ENCODE measurements around the gene CDC42BPA.

Gene CDC42BPA

GRCh38 chr1:226989085-226989920 is 329.0 kb downstream of the CDC42BPA start:
- DNase-seq: no peak

GRCh38 chr1:226988334-226988666 is 330.0 kb downstream of the CDC42BPA start:
- no peak for DNase-seq

- DNase-seq: no peak
Measured at GRCh38 chr1:226987623-226988333, 330.5 kb downstream of the CDC42BPA start.

GRCh38 chr1:226987179-226987536 is 331.1 kb downstream of the CDC42BPA start:
- DNase-seq: no peak

- DNase-seq: no peak
Measured at GRCh38 chr1:226986496-226987178, 331.7 kb downstream of the CDC42BPA start.

GRCh38 chr1:226985839-226986463 is 332.3 kb downstream of the CDC42BPA start:
- DNase-seq: no peak

- no peak for DNase-seq
Measured at GRCh38 chr1:226985239-226985838, 333.0 kb downstream of the CDC42BPA start.

- DNase-seq: no peak
Measured at GRCh38 chr1:226984521-226985238, 333.6 kb downstream of the CDC42BPA start.

- DNase-seq: no peak
Measured at GRCh38 chr1:226983992-226984364, 334.3 kb downstream of the CDC42BPA start.

- DNase-seq: no peak
Measured at GRCh38 chr1:226983247-226983991, 334.9 kb downstream of the CDC42BPA start.

GRCh38 chr1:226982451-226983177 is 335.7 kb downstream of the CDC42BPA start:
- no peak for DNase-seq

GRCh38 chr1:226981838-226982237 is 336.5 kb downstream of the CDC42BPA start:
- DNase-seq: no peak

GRCh38 chr1:226981386-226981817 is 336.9 kb downstream of the CDC42BPA start:
- DNase-seq: no peak

- DNase-seq: no peak
Measured at GRCh38 chr1:226980565-226981385, 337.5 kb downstream of the CDC42BPA start.

- no peak for DNase-seq
Measured at GRCh38 chr1:226980122-226980560, 338.2 kb downstream of the CDC42BPA start.

GRCh38 chr1:226979517-226980121 is 338.7 kb downstream of the CDC42BPA start:
- DNase-seq: no peak

GRCh38 chr1:226979115-226979516 is 339.2 kb downstream of the CDC42BPA start:
- DNase-seq: no peak

- DNase-seq: no peak
Measured at GRCh38 chr1:226978432-226979114, 339.7 kb downstream of the CDC42BPA start.
